Motor neuron (in vitro differentiated cells): ENCODE results near the gene MAPK8IP3. TPM values are rescaled to one million over a fixed set of nuclear protein-coding genes. Genes with fewer than 3 reads are reported as not detected.
"Not testable (repeated sequence)": the region's sequence is repeated elsewhere in the genome, so short reads cannot be mapped to it uniquely, and the experiment has no call there.

Experiments
- ATAC-seq, 8 experiments: fragments of 200-7000 bp; cut with Tn5 transposase; replicated peaks in 6 of 8; 2 replicates each; pipeline ENCODE4 v1.8.0; 2021; ENCODE audit warnings: mild to moderate bottlenecking in 8 of 8, moderate library complexity in 8 of 8
- H3K27ac ChIP-seq, 2 donors: fragments of 250-450 bp; sonication (Bioruptor Pico); 2 replicates each; pipeline ENCODE4 v1.9.0; 2021; ENCODE audit warnings: antibody characterized with exemption in 2 of 2, mild to moderate bottlenecking in 2 of 2, moderate library complexity in 1 of 2
- H3K4me1 ChIP-seq, 2 donors: fragments of 250-450 bp; sonication (Bioruptor Pico); replicated peaks in 1 of 2; 2 replicates each; pipeline ENCODE4 v1.6.1; 2021; ENCODE audit warnings: antibody characterized with exemption in 2 of 2, mild to moderate bottlenecking in 2 of 2, moderate library complexity in 1 of 2
- H3K4me3 ChIP-seq, 5 donors: fragments of 250-450 bp; sonication (Bioruptor Pico); 2 replicates each; pipeline ENCODE4 v1.9.0; 2021; ENCODE audit warnings: antibody characterized with exemption in 5 of 5, mild to moderate bottlenecking in 5 of 5, moderate library complexity in 4 of 5
- WGBS, 10 experiments: fragments of 450-650 bp; shearing (Covaris generic); methylation state at CpG; one replicate each; pipeline ENCODE4 v1.0.0; 2022; 5-methylcytosine and 5-hydroxymethylcytosine counted together
- in situ Hi-C, 9 experiments: fragments of 400-800 bp; cut with MboI; loops; one replicate each; pipeline ENCODE4 v1.15.0; 2021; ENCODE audit warnings: low sequenced_read_pairs in 9 of 9, low pct_unique_long_range_greater_than_20kb in 2 of 9; ENCODE audit not compliant: unreplicated experiment in 9 of 9
- total RNA-seq, 8 experiments: library from RNA; unstranded; fragments of 300-600 nt; gene quantifications; 2 replicates each; pipeline versions ENCODE4 v1.2.3 to v1.2.4, GENCODE V29; 2022

The MAPK8IP3 gene
- total RNA-seq, 8 experiments from 2014 or later, result 22.1 to 99.5 (median 55.4) TPM

- ATAC-seq, result no peak
- Histone ChIP-seq H3K4me1 (no peaks in the 10 kb centered on the region), H3K4me3 (no peak overlapping the region), H3K27ac (no peak overlapping the region)
- 86 to 100% (median 96%) methylated on average over 2 to 7 of the region's 12 CpGs; no CpG with 5 or more reads in 6 of the 10 experiments for WGBS, 10 experiments
- in situ Hi-C loops, result no loop called here
Observed at GRCh38 chr16:1724491-1724890, 18.5 kb downstream of the MAPK8IP3 start.

- H3K4me3 ChIP-seq, result no peak overlapping the region
- no peak for ATAC-seq
- 60 to 100% (median 77%) methylated on average over 1 to 6 of the region's 32 CpGs; no CpG with 5 or more reads in 5 of the 10 experiments for WGBS, 10 experiments
- in situ Hi-C loops, result no loop called here
- no peaks in the 10 kb centered on the region for H3K4me1 ChIP-seq
- no peak overlapping the region for H3K27ac ChIP-seq
Observed at GRCh38 chr16:1726661-1727502, 20.9 kb downstream of the MAPK8IP3 start.

DNA sequence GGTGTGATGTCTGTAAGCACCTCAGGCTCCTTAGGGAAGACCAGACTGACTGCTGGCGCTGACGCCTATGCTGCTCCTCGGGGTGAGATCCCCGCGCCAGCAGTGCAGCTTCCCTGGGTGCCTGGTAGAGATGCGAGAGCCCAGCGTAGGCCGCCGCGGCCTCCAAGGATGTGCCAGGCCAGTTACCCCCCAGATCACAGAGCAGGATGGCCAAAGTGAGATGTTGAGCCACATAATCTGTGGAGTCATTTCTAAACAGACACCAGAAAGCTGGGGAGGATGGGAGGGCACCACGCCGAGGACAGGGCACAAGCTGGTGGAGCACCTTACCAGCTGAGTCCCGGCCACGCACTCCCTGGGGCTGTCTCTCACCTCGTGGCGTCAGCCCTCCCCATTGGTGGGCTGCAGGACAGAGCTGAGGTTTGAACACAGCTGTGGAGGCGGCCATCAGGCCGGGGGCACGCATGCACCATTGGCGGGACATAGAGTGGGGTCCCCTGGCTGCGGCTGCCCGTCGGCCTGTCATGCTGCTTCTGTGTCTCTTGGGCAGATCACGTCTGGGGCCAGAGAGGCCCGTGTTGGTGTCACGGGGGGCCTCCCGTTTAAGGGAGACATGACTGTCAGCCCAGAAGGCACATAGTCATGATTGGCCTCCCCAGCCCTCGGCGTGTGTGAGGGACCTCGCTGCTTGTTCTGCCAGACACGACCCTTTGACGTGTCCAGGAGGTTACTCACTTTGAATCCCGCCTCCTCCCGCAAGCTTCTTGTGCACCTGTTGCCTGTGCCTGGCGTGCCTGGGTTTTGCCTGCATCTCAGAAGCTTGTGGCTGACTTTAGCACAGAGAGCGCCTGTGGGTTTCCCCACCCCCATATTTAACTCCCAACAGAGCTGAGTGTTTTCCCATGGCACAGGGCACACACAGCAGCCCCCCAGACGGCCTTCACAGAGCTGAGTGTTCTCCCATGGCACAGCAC lies 21.9 kb downstream of the MAPK8IP3 start:
- WGBS, 10 experiments, result 80 to 100% (median 89%) methylated on average over 2 to 13 of the region's 37 CpGs; no CpG with 5 or more reads in 5 of the 10 experiments
- no peak overlapping the region for H3K27ac ChIP-seq
- no peak overlapping the region for H3K4me3 ChIP-seq
- no peaks in the 10 kb centered on the region for H3K4me1 ChIP-seq
- no peak for ATAC-seq
- in situ Hi-C loops, result no loop called here

DNA sequence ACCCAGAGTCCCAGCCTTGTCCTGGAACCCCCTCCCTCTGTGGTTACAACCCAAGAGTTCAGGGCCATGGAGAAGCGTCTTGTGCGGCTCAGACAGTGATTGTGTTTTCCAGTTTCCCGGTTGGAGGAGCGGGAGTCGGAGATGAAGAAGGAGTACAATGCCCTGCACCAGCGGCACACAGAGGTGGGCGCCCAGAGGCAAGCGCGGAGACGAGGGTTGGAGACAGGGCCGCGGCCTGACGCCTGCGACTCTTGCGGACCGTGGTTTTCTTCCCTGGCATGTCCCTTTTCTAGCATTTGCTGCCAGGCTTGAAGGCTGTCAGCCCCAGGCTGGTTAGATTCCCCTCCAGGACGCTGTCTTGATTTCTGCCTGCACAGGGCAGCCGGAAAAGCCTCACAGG lies 23.0 kb downstream of the MAPK8IP3 start:
- no peak for ATAC-seq
- Histone ChIP-seq H3K4me1 (no peaks in the 10 kb centered on the region), H3K4me3 (no peak overlapping the region), H3K27ac (no peak overlapping the region)
- 91 to 100% methylated on average over 8 to 15 of the region's 18 CpGs; no CpG with 5 or more reads in 8 of the 10 experiments for WGBS, 10 experiments
- in situ Hi-C loops, result no loop called here

GRCh38 chr16:1729445-1729844 lies 23.4 kb downstream of the MAPK8IP3 start:
- in situ Hi-C loops, result no loop called here
- Histone ChIP-seq H3K27ac (no peak overlapping the region), H3K4me1 (no peaks in the 10 kb centered on the region), H3K4me3 (no peak overlapping the region)
- no peak for ATAC-seq
- WGBS, 10 experiments, result 40 to 100% (median 92%) methylated on average over 1 to 4 of the region's 35 CpGs; no CpG with 5 or more reads in 7 of the 10 experiments

DNA sequence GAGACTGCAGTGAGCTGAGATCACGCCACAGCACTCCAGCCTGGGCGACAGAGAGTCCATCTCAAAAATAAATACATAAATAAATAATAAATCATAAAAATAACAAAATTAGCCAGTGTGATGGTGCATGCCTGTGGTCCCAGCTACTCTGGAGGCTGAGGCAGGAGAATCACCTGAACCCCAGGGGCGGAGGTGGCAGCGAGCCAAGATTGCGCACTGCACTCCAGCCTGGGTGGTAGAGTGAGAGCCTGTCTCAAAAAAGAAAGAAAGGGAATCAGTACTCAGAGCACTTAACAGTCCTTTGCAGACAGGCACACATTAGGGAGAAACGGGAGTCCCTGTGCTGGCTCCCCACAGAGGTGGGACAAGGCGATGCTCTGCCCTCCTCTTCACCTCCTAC lies 25.1 kb downstream of the MAPK8IP3 start:
- H3K4me3 ChIP-seq, result no peak overlapping the region
- ATAC-seq, result no peak
- in situ Hi-C loops, result no loop called here
- 83 to 100% (median 88%) methylated on average over 1 to 4 of the region's 7 CpGs; no CpG with 5 or more reads in 1 of the 10 experiments for WGBS, 10 experiments
- H3K27ac ChIP-seq, result no peak overlapping the region
- no peaks in the 10 kb centered on the region for H3K4me1 ChIP-seq

DNA sequence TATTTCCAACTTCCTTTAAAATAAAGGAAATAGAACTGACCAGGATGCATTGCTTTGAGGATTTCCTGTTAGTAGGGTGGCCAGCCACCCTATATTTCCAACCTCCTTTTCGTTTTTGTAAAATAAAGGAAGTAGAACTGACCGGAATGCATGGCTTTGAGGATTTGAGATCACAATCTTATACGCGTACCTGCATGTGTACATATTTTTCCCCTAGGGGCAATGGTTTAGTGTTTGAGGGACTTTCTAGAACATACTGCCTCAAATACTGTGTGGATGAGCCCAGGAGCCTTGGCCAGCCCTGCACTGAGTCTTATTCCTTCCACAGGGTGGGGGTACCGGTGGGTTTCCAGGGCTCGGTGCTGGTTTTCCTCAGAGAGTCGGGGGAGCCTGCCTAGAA lies 25.6 kb downstream of the MAPK8IP3 start:
- no peak overlapping the region for H3K4me3 ChIP-seq
- no peak overlapping the region for H3K27ac ChIP-seq
- WGBS, 10 experiments, result 60 to 100% (median 88%) methylated on average over 1 to 6 of the region's 7 CpGs; no CpG with 5 or more reads in 5 of the 10 experiments
- peak in 2 of 8 experiments; percentile 13 to 23 for ATAC-seq
- in situ Hi-C loops, result no loop called here
- no peaks in the 10 kb centered on the region for H3K4me1 ChIP-seq

GRCh38 chr16:1732071-1732470 lies 26.1 kb downstream of the MAPK8IP3 start:
- in situ Hi-C loops, result no loop called here
- Histone ChIP-seq H3K4me1 (no peaks in the 10 kb centered on the region), H3K27ac (no peak overlapping the region), H3K4me3 (no peak overlapping the region)
- ATAC-seq, result peak in 3 of 8 experiments; percentile 6 to 20 (median 16)
- 80 to 93% (median 86%) methylated on average over 1 to 4 of the region's 14 CpGs; no CpG with 5 or more reads in 5 of the 10 experiments for WGBS, 10 experiments

DNA sequence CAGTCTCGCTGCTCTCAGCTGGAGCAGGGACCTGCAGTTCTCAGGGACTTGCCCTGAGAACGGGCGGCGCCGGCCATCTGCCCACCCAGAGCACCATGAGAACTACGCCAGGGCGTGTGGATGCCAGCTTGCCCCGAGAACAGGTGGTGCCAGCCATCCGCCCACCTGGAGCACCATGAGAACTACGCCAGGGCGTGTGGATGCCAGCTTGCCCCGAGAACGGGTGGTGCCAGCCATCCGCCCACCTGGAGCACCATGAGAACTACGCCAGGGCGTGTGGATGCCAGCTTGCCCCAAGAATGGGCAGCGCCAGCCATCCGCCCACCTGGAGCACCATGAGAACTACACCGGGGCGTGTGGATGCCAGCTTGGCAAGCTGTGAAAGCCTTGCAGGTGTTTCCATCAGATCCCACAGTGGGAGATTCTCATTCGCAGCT lies 26.6 kb downstream of the MAPK8IP3 start:
- H3K4me1 ChIP-seq, in situ Hi-C loops, H3K4me3 ChIP-seq, H3K27ac ChIP-seq: not testable (repeated sequence)
- peak in 1 of 8 experiments; percentile 7 for ATAC-seq
- WGBS, 10 experiments, result 77 to 87% (median 80%) methylated on average over 2 to 6 of the region's 21 CpGs; no CpG with 5 or more reads in 7 of the 10 experiments

DNA sequence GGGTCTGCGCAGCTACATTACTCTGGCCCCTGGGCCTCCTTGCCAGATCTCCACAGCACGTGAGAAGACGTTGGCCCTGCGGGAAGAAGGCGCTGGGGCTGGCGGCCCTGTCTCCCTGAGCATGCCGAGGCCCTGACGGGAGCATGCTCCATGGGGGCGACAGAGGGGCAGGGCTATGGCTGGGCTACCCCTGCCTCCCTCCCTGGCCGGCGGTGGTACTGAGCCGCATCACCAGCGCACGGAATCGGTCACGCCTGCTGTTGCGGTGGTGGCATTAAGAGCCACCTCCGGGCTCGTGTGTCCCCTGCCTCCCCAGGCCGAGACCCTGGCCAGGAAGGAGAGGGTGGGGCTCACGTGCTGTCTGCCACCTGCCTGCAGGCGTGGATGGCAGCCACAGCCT lies 28.1 kb downstream of the MAPK8IP3 start:
- ATAC-seq, result peak in 2 of 8 experiments; percentile 11 to 22
- WGBS, 10 experiments, result 90 to 95% methylated on average over 2 to 15 of the region's 22 CpGs; no CpG with 5 or more reads in 8 of the 10 experiments
- no peaks in the 10 kb centered on the region for H3K4me1 ChIP-seq
- in situ Hi-C loops, result no loop called here
- H3K27ac ChIP-seq, result no peak overlapping the region
- H3K4me3 ChIP-seq, result no peak overlapping the region

GRCh38 chr16:1734816-1735215 lies 28.8 kb downstream of the MAPK8IP3 start:
- 95 to 100% (median 100%) methylated on average over 2 to 14 of the region's 22 CpGs; no CpG with 5 or more reads in 5 of the 10 experiments for WGBS, 10 experiments
- in situ Hi-C loops, result no loop called here
- no peaks in the 10 kb centered on the region for H3K4me1 ChIP-seq
- H3K4me3 ChIP-seq, result no peak overlapping the region
- H3K27ac ChIP-seq, result no peak overlapping the region
- no peak for ATAC-seq

GRCh38 chr16:1740234-1740633 lies 34.2 kb downstream of the MAPK8IP3 start:
- Histone ChIP-seq H3K27ac (no peak overlapping the region), H3K4me3 (no peak overlapping the region), H3K4me1 (no peaks in the 10 kb centered on the region)
- WGBS, 10 experiments, result 90 to 100% (median 97%) methylated on average over 1 to 6 of the region's 33 CpGs; no CpG with 5 or more reads in 5 of the 10 experiments
- no peak for ATAC-seq
- in situ Hi-C loops, result no loop called here
